ENCODE data around the gene SBNO2.
A peak's percentile ranks its signal among the peaks of the same experiment; 100 is the strongest.

Gene SBNO2

DNA sequence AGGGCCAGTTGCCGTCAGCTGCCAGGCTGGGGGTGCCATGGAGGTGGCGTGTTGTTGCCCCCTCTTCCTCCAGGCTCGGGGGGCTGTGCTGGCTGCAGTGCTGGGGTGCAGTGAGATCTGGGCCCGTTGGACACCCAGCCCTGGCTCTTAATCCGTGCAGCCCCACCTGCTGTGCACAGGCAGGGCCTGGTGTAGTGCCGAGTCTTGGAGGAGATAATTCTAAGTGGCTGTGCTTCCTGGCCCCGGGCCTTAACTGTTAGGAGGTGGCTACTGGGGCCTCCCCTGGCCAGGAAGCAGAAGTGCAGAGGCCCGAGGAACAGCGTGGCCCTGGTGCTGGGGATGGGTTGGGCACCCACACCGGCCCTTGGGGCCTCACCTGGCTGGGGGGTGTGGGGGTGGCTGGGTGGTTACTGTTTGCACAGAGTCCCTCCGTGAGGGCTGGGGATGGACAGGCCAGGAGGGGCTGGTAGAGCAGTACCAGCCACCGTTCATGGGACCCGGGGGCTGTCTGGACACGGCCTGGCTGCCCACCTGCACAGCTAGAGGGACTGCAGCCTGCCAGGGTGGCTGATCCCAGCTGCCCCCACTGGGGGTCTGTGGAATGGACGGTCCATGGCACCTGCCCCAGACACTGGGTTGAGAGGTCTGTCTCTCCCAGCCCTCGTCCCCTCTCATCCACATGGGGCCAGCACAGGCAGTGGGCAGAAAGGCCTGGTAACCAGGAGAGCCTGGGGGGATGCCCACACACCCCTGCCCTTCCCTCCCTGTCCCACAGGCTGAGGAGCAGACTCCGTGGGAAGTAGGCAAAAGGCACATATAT is 67.0 kb downstream of the SBNO2 start:
- no peak for DNase-seq

DNA sequence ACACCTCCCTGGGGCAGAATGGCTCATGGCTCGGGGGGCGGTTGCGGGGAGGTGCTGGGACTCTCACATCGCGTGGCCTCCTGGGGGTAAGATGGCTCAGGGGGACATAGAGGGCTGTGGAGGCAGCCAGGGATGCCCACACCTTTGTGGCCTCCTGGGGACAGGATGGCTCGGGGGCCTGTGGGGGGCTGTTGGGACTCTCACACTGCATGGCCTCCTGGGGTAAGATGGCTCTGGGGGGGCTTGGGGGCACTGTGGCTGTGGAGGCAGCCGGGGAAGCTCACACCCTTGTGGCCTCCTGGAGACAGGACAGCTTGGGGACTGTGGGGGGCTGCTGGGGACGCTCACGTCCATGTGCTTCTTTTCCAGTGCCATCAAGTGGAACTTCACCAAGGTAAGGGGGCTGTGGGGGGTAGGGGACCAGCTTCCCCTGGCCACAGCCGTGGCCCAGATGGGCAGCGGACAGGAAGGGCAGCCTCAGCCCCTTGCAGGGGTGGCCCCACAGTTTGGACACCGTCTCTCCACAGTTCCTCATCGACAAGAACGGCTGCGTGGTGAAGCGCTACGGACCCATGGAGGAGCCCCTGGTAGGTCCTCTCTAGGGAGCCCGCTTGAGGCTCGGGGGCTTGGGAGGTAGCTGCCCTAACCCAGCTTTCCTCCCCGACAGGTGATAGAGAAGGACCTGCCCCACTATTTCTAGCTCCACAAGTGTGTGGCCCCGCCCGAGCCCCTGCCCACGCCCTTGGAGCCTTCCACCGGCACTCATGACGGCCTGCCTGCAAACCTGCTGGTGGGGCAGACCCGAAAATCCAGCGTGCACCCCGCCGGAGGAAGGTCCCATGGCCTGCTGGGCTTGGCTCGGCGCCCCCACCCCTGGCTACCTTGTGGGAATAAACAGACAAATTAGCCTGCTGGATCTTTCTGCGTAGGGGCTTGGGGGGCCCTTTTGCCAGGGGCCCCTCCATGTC is 67.9 kb downstream of the SBNO2 start:
- DNase-seq: no peak

DNA sequence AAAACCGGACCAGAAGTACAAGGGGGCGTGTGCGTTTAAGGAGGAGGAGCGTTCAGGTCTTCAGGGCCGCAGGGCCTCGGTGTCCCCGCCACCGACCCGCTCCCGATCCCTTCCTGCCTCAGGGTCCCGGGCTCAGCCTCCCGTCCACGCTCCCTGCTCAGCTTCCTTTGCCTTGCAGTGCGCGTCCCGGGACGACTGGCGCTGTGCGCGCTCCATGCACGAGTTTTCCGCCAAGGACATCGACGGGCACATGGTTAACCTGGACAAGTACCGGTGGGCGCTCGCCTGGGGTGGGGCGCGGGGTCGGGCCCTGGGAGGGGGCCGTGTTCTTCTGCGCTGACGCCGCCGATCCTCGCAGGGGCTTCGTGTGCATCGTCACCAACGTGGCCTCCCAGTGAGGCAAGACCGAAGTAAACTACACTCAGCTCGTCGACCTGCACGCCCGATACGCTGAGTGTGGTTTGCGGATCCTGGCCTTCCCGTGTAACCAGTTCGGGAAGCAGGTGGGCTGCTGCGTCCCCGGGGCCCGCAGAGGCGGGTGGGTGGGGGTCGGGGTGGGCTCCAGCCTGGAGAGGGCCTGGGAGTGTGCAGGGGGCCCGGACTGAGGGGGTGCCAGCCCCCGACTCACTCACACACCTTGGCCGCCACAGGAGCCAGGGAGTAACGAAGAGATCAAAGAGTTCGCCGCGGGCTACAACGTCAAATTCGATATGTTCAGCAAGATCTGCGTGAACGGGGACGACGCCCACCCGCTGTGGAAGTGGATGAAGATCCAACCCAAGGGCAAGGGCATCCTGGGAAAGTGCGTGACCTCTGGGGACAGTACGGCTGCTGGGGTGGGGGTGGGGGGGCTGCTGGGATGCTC is 68.8 kb downstream of the SBNO2 start:
- peak in 5 of 51 donors; percentile 12 to 57 (median 34) for DNase-seq

DNA sequence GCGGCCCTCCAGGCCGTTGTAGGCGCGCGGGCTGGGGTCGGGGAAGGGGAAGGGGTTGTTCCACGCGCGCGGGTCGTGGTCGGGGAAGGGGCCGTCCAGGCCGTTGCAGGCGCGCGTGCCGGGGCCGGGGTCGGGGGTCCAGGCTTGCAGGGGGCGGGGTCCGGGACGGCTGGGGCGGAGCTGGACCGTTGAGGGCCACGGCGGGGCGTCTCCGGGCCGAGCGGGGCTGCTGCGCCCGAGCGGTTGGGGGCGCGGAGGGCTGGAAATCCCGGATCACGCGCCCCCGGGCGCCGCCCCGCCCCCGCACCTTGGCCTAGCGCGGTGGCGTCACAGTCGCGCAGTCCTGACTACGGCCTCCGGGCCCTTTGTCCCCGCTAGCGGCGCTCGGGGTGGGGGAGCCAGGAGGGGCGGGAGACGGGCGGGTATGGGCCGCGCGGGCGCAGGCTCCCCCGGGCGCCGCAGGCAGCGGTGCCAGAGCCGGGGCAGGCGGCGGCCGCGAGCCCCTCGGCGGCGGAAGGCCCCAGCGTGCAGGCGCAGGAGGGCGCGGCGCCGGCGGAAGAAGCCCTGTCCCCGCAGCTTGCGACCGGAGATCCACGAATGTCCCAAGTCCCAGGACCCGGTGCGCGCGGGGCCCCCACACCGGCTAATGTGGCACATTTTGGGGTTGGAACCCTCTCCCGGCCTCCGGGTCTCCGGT is 69.6 kb downstream of the SBNO2 start:
- DNase-seq: peak in 49 of 51 donors; percentile 28 to 85 (median 68)

DNA sequence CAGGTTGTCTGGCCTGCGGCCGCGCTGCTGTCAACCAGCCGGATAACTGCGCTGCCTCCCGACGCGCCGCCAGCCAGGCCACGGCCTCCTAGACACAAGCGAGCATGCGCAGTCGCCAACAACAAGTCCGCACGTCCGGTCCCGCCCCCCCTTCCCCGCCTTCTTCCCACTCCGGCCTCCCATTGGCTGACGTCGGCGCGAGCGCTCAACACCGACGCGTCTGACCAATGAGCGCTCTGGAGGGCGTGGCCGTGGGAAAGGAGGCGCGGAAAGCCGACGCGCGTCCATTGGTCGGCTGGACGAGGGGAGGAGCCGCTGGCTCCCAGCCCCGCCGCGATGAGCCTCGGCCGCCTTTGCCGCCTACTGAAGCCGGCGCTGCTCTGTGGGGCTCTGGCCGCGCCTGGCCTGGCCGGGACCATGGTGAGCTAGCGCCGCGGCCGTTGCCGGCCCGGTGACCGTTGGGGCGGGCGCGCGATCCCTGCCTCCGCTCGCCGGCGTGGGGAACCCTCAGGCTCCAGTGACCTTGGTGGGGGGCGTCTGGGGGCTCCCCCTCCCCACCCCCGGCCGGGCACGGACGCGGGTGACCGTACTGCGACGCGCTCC is 70.3 kb downstream of the SBNO2 start, which contains the start of gene GPX4:
GPX4 (plus strand) TSS at position 287 of the 603 bp plus-strand sequence; CDS start at position 337, 50 bp downstream.
- DNase-seq: peak; percentile 89 to 99 (median 97)

DNA sequence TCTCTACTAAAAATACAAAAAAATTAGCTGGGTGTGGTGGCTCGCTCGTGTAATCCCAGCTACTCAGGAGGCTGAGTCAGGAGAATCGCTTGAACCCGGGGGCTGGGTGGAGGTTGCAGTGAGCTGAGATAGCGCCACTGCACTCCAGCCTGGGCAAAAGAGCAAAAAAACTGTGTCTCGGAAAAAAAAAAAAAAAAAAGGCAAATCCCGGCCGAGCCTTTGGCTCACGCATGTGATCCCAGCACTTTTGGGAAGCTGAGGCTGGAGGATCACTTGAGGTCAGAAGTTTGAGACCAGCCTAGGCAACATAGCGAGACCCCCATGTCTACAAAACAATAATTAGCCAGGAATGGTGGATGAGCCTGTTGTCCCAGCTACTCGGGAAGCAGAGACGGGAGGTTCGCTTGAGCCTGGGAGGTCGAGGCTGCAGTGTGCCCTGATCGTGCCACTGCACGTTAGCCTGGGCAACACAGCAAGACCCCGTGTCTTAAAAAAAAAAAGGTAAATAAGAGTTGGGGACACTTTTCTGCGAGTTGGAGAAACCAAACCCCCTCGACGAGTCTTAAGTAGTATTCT is 70.8 kb downstream of the SBNO2 start:
- DNase-seq: no peak

DNA sequence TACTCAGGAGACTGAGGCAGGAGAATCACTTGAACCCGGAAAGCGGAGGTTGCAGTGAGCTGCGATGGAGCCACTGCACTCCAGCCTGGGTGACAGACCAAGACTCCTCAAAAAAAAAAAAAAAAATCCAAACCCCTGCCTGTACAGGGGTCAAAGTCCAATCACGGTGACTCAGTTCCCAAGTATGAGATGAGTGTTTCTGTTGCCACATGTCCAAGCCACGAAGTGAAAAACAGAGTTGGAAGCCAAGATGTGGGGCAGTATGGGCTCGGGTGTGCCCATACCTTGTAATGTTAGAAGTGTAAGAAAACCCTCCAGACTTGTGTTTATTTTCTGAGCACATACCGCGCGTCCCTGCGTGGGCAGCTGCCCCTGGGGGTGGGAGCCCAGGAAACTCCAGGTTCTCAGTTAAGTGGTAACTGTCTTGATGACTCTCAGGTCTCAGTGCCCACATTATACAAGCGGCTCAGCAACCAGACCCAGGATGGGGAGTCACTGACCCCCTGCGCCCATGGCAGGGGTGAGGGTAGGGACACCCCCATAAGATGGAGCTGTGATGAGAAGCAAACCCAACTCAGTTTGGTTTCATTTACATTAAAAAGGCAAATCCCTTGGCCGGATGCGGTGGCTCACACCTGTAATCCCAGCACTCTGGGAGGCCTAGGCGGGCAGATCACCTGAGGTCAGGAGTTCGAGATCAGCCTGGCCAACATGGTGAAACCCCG is 71.5 kb downstream of the SBNO2 start:
- peak in 1 of 51 donors; percentile 3 for DNase-seq

DNA sequence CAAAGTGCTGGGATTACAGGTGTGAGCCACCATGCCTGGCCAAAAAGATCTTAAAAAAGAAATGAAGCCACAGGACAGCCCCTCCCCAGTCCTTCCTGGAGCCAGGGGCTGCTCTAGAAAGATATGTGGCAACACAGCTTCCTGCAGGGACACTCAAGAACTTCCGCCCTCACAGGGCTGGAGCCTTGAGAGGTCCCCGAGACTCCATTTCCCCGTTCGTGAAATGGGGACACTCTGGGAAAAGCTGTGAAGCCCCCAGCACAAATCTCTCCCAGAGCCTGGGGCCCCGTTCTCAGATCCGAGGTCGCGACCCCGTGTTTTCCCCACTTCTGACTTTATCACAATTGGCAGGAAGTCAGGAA is 72.8 kb downstream of the SBNO2 start:
- DNase-seq: peak in 1 of 51 donors; percentile 31

DNA sequence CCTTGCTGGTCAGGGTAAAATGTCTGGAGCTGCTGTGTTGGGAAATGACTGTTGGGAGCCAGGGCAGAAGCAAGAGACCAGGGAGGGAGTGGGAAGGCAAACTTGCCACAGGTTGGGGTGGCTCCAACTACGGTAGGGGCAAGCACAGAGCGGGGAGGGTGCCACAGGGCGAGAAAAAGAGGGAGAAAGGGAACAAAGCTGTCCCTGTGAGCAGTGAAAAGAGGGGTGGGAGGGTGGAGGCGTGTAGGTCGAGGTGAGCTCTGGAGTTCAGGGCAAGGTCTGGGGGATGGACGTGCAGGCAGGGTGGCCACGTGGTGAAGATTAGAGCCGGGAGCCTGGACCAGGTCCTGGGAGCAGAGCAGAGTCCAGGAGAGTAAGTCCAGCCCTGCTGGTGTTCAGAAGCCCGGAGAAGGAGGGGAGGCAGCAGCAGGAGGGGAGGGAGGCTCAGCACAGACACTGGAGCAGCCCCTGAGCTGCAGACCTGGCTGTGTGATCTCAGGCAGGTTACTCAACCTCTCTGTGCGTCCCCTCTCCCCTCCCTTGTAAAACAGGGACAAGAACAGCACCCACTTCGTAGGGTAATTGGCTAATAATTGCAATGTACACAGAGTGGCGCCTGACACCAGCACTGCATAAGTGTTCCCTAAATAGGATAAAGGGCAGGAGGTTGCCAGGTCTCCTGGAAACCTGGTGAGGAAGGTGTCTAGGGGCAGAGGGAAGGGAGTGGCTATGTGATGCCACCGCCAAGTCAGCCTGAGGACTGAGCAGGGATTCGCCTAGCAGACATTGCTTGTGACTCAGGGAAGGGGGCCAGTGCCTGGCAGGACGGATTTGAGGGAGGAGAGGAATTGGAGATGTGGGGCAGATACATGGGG is 75.7 kb downstream of the SBNO2 start:
- DNase-seq: no peak

DNA sequence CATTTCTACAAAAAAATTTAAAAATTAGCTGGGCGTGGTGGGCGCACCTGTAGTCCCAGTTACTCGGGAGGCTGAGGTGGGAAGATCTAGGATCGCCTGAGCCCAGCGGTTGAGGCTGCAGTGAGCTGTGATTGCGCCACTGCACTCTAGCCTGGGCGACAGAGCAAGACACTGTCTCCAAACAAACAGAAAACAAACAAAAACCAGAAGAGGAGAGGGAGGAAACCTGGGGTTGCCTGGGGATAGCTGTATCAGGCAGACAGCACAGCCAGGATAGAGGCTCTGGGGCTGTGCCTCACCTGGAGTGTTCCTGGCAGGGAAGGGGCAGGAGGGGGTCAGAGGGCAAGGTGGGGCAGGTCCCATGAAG is 76.3 kb downstream of the SBNO2 start:
- DNase-seq: no peak

DNA sequence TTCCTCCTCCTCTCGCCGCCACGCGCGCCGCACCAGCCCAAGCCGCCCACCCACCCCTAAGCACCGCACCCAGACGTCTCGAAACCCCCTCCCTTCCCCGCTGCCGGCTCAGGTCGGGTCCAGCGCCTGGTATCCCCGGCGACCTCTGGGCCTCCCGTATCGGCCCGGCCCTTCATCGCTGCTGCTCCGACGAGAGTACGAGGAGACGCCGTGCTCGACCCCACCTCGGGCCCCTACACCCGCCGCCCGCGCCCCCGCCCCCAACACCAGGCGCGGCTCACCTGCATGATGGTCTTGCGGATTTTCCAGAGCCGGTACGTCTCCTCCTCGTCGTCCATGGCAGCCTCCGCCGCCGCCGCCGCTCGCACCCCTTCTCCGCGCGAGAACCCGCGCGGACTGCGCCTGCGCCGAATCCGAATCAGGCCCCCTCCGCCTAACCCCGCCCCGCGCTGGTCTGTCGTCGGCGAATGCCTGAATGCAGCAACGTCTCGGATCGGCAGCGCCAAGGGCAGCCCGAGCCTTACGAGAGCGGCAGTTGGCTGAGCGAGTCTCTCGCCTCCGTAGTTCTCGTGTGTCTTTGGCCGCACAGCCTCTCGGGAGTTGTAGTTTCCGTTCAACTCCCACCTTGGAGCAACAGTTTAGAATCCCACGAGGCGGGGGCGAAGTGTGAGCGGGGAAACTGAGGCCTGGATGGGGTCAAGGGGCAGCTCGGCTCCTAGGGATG is 78.9 kb downstream of the SBNO2 start, which contains the start of gene POLR2E:
POLR2E (minus strand) TSS at position 398 of the 724 bp plus-strand sequence; CDS start at position 338, 60 bp downstream.
- peak; percentile 73 to 99 (median 97) for DNase-seq

DNA sequence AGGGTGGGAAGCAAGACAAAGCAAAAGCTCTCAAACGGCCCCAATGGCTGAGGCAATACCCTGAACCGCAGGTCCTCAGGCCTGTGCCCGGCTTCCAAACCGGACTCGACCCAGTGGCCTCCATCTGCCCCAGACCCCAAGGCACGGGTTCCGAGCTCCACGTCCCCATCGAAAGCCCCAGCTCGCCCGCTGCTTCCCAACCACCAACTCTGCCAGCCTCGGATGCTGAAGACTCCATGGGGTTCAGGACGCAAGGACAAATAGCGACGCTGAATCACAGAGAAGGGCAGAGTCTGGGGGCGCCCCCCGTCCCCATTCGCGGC is 79.5 kb downstream of the SBNO2 start:
- DNase-seq: no peak

DNA sequence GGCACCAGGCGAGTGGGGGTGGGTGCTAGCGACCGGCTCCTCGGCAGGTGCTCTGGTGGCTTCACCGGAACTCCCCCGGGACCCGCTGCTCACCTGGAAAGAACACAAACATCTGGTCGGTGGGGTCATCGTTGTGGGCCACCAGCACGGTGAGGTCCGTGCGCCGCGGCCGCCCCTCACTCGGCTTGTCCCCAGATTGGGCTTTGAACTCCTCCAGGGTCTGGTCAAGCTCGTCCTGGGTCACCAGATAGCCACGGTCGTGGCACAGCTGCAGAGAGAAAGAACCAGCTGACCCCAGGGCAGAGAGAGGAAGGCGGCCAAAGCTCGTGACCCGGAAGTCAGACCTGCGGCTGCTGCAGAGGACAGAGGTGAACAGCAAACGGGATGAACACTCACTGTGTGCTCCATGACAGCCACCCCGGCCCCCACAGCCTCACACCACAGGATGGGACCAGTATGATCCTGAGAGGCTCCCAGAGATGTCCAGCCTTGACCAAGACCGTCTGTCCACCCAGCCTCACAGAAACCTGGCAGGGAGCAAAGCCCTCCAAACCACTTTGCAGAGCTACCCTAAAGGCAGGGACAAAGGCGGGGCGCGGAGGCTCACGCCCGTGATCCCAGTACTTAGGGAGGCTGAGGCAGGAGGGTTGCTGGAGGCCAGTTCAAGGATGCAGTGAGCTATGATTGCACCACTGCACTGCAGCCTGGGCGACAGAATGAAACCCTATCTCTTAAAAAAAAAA is 80.1 kb downstream of the SBNO2 start:
- DNase-seq: no peak

DNA sequence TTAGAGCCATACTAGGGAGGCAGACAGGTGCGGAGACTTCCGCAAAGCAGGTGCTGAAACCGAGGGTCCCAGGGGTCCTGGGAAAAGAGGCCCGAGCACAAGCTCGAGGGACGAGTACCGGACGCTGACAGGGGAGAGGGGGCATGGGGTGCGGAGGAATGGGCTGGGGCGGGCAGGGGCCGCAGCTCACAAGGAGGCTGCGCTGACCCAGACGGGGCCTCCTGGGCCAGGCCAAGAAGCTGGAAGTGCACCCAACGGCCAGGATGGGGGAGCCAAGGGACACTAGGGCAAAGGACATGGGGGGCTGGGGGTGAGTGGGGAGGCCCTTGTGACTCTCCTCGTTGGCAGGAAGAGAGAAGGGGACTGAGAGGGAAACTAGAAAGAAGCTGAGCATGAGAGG is 80.7 kb downstream of the SBNO2 start:
- no peak for DNase-seq

DNA sequence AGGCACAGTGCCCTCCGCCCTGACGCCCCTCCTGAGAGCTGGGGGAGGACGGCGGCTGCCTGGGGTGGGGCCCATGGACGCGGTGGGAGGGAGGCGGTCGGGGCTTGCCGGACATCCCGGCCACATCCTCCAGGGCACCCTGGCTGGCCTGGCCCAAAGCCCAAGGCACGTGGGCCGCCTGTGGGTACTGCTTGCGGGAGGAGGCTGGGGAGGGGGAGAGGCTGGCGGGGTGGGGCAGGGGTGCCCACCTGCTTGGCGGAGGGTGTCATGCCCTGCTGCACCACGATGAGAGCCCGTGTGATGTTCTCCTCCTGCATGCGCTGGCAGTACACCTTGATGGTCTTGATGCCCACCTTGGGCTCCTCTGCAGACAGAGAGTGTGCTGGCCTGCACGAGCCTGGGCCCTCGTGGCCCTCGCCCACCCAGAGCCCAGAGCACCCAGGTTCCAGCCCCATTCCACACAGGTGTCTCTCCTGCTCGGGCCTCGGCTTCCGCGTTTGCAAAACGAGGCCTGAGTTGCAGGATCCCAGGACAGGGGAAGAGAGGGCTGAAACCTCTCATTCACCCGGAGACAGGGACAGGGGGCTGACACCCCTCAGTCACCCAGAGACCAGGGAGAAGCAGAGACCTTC is 82.4 kb downstream of the SBNO2 start:
- no peak for DNase-seq

All from hypothalamus (tissue), 51 donors.